ENCODE data around the gene TRMT10A.

- TF ChIP-seq CTCF (IDR thresholded peaks at IDR 0.05) (no peak), POLR2A (IDR thresholded peaks at IDR 0.05) (no peak)
These were observed 22.5 kb upstream of the TRMT10A start for GRCh38 chr4:99586322-99586721.

Data from body of pancreas (tissue), 4 donors.